K562 (cell line): ENCODE results near the gene SLC4A5. TPM values are rescaled to one million over a fixed set of nuclear protein-coding genes. Genes with fewer than 3 reads are reported as not detected.

ENCODE experiments used
- CHAMP1 ChIP-seq: fragments of 450-650 bp; IDR thresholded peaks from 2 replicates; pipeline ENCODE4 v1.6.1; 2016; ENCODE audit warnings: mild to moderate bottlenecking
- DMBX1 ChIP-seq: fragments of 250-450 bp; sonication (Bioruptor Pico); IDR thresholded peaks from 2 replicates; pipeline ENCODE4 v1.8.0; 2022; ENCODE audit warnings: inconsistent platforms, mild to moderate bottlenecking, moderate library complexity, borderline replicate concordance
- FOXA1 ChIP-seq: fragments of 450-650 bp; IDR thresholded peaks from 2 replicates; pipeline ENCODE4 v1.6.1; 2016; ENCODE audit warnings: mild to moderate bottlenecking, borderline replicate concordance
- HIVEP1 ChIP-seq: fragments of 250-450 bp; sonication (Bioruptor Pico); IDR thresholded peaks from 2 replicates; pipeline ENCODE4 v1.4.0; 2020; ENCODE audit warnings: mild to moderate bottlenecking
- HLTF ChIP-seq: fragments of 450-650 bp; IDR thresholded peaks from 2 replicates; pipeline ENCODE4 v1.6.1; 2016
- HMG20A ChIP-seq: fragments of 450-650 bp; formaldehyde crosslinking; conservative IDR thresholded peaks from 2 replicates; pipeline ENCODE4 v1.4.0; 2020; ENCODE audit warnings: mild to moderate bottlenecking, mixed read lengths
- HNRNPL ChIP-seq: fragments of 200-400 bp; formaldehyde crosslinking; IDR thresholded peaks from 2 replicates; pipeline ENCODE4 v1.6.1; 2017; ENCODE audit warnings: low read depth, mild to moderate bottlenecking, low read length
- MAZ ChIP-seq, 2 experiments: fragments of 450-650 bp in 1 of 2; sonication (generic) in 1 of 2; formaldehyde crosslinking; IDR thresholded peaks in 1 of 2; conservative IDR thresholded peaks in 1 of 2; 2 replicates each; pipeline versions ENCODE4 v1.4.0 to v1.5.0; 2020; ENCODE audit warnings: mild to moderate bottlenecking in 1 of 2, missing genetic modification reagents in 1 of 2
- MLX ChIP-seq, 2 experiments: fragments of 450-650 bp in 1 of 2; sonication (generic) in 1 of 2; formaldehyde crosslinking; conservative IDR thresholded peaks; 2 replicates each; pipeline versions ENCODE4 v1.4.0 to v1.8.1; 2020 to 2022; ENCODE audit warnings: mild to moderate bottlenecking in 1 of 2, missing genetic modification reagents in 1 of 2
- MTF1 ChIP-seq: fragments of 250-450 bp; sonication (Bioruptor Pico); IDR thresholded peaks from 2 replicates; pipeline ENCODE4 v1.9.0; 2021; ENCODE audit warnings: moderate library complexity, mild to moderate bottlenecking, inconsistent platforms, borderline replicate concordance
- PTBP1 ChIP-seq: fragments of 200-400 bp; formaldehyde crosslinking; IDR thresholded peaks from 2 replicates; pipeline ENCODE4 v1.6.1; 2017; ENCODE audit warnings: low read depth, low read length
- RAD21 ChIP-seq, 2 experiments: fragments of 250-450 bp in 1 of 2; fragments of 450-650 bp in 1 of 2; sonication (Bioruptor Pico) in 1 of 2; formaldehyde crosslinking in 1 of 2; IDR thresholded peaks in 1 of 2; conservative IDR thresholded peaks in 1 of 2; 2 replicates each; pipeline versions ENCODE4 v1.4.0 to v1.8.0; 2020 to 2022; ENCODE audit warnings: mild to moderate bottlenecking in 2 of 2, moderate library complexity in 1 of 2
- RBM25 ChIP-seq: fragments of 200-400 bp; formaldehyde crosslinking; IDR thresholded peaks from 2 replicates; pipeline ENCODE4 v1.6.1; 2018; ENCODE audit warnings: low read length, low read depth, moderate library complexity; ENCODE audit not compliant: severe bottlenecking
- RCOR1 ChIP-seq, 2 experiments: IDR thresholded peaks; 2 replicates each; pipeline ENCODE4 v1.6.1; 2012; ENCODE audit warnings: low read depth in 2 of 2, low read length in 2 of 2, borderline replicate concordance in 1 of 2, improper control_type of control experiment in 1 of 2
- RFX5 ChIP-seq: IDR thresholded peaks from 2 replicates; pipeline ENCODE4 v1.6.1; 2011; ENCODE audit warnings: low read depth, mild to moderate bottlenecking, improper control_type of control experiment, low read length
- RUNX1 ChIP-seq: sonication (generic); IDR thresholded peaks from 2 replicates; pipeline ENCODE4 v1.6.1; 2016; ENCODE audit warnings: antibody characterized with exemption, low read depth
- SFPQ ChIP-seq: fragments of 200-400 bp; formaldehyde crosslinking; IDR thresholded peaks from 2 replicates; pipeline ENCODE4 v1.6.1; 2017; ENCODE audit warnings: mild to moderate bottlenecking, low read depth, low read length, moderate library complexity
- ZNF449 ChIP-seq: fragments of 250-450 bp; sonication (Bioruptor Pico); IDR thresholded peaks from 2 replicates; pipeline ENCODE4 v1.8.0; 2022; ENCODE audit warnings: moderate library complexity, mild to moderate bottlenecking, inconsistent platforms
- ZNF551 ChIP-seq: fragments of 250-450 bp; sonication (Bioruptor Pico); IDR thresholded peaks from 2 replicates; pipeline ENCODE4 v1.5.0; 2021; ENCODE audit warnings: mild to moderate bottlenecking, moderate library complexity
- ZNF586 ChIP-seq: fragments of 450-650 bp; formaldehyde crosslinking; conservative IDR thresholded peaks from 2 replicates; pipeline ENCODE4 v1.4.0; 2020; ENCODE audit warnings: mild to moderate bottlenecking, moderate library complexity
- polyA plus RNA-seq, 8 experiments: library from polyadenylated mRNA; depleted of rRNA in 4 of 8; stranded (reverse) in 5 of 8; unstranded in 3 of 8; fragments of >200 nt; fragmentation: Nextera tagmentation in 2 of 8; fragmentation: Illumina TruSeq in 1 of 8; extraction: Ambion mirVana in 2 of 8; extraction: Trizol in 1 of 8; gene quantifications; 2 replicates each; pipeline versions ENCODE4 v1.2.1 to v1.2.3, GENCODE V29; 2011 to 2014; ENCODE audit warnings: inconsistent platforms in 1 of 8, missing spikeins in 1 of 8
- total RNA-seq, 7 experiments: library from RNA; depleted of rRNA in 6 of 7; stranded (reverse); fragments of >200 nt in 6 of 7; fragmentation: Illumina TruSeq in 2 of 7; extraction: Trizol in 2 of 7; gene quantifications; 2 replicates each; pipeline versions ENCODE4 v1.2.1 to v1.2.3, GENCODE V29; 2011 to 2021; ENCODE audit warnings: low replicate concordance in 1 of 7

The SLC4A5 gene
- total and polyA plus RNA-seq, 9 of the 15 experiments (the other 6 are each of a cell fraction or from before 2014, with no cell fraction given): 0.03 to 0.77 (median 0.14) TPM; not detected in 1

GRCh38 chr2:74198461-74199274, 144.5 kb downstream of the SLC4A5 start, which contains the start of gene MTHFD2 (continued):
- no peak for TF ChIP-seq ZNF449 (CRISPR knock-in tag)
- 0 out of 2 replicates have a peak, but pooled peaks have one; percentile 27 for TF ChIP-seq RFX5
- TF ChIP-seq CHAMP1: no peak
- TF ChIP-seq HLTF: no peak
- peak; percentile 93 for TF ChIP-seq HNRNPL
- TF ChIP-seq MTF1 (CRISPR knock-in tag): no peak
- TF ChIP-seq RCOR1 (IDR thresholded peaks at IDR 0.05; ENCODE audit: borderline replicate concordance in 1 of 2, low read depth in 2 of 2, low read length in 2 of 2): peak in 1 of 2 experiments; percentile 82; a peak in 2 of 4 replicates
- peak in 1 of 2 experiments; percentile 96; a peak in 2 of 4 replicates for TF ChIP-seq MLX (CRISPR knock-in tag; conservative IDR thresholded peaks at IDR 0.05)
- TF ChIP-seq MAZ (CRISPR knock-in tag; conservative IDR thresholded peaks at IDR 0.05 in 1 of 2, IDR thresholded peaks at IDR 0.05 in 1 of 2): peak; percentile 65 to 86
- TF ChIP-seq ZNF586 (CRISPR knock-in tag): no peak
- no peak for TF ChIP-seq HMG20A
- TF ChIP-seq SFPQ: no peak
- TF ChIP-seq ZNF551 (CRISPR knock-in tag): no peak
- peak; percentile 86 for TF ChIP-seq RBM25
- TF ChIP-seq RAD21 (CRISPR knock-in tag; conservative IDR thresholded peaks at IDR 0.05 in 1 of 2, IDR thresholded peaks at IDR 0.05 in 1 of 2): peak; percentile 72 to 82
- no peak for TF ChIP-seq DMBX1 (CRISPR knock-in tag)
- no peak for TF ChIP-seq FOXA1
- TF ChIP-seq HIVEP1 (CRISPR knock-in tag): no peak
- no peak for TF ChIP-seq RUNX1
- no peak for TF ChIP-seq PTBP1
